RWPE2 (cell line): ENCODE data around the gene ZNRF3.

Source experiments
- ATAC-seq: fragments of 200-7000 bp; cut with Tn5 transposase; 3 replicates; pipeline ENCODE4 v1.9.1; 2021; ENCODE audit warnings: low read depth
- DNase-seq: peaks from one replicate; pipeline ENCODE4 v3.0.0-alpha.2; 2020; ENCODE audit warnings: low spot score
- H3K27ac ChIP-seq: fragments of 450-650 bp; 2 replicates; pipeline ENCODE4 v1.5.1; 2017; ENCODE audit warnings: mild to moderate bottlenecking; ENCODE audit not compliant: poor library complexity, severe bottlenecking
- H3K27me3 ChIP-seq: fragments of 250-450 bp; sonication (Bioruptor Pico); 2 replicates; pipeline ENCODE4 v1.5.1; 2021; ENCODE audit warnings: mild to moderate bottlenecking, moderate library complexity; ENCODE audit not compliant: insufficient read depth, poor library complexity, severe bottlenecking
- H3K36me3 ChIP-seq: fragments of 250-450 bp; sonication (Bioruptor Pico); 2 replicates; pipeline ENCODE4 v1.5.1; 2020; ENCODE audit warnings: low read depth, mild to moderate bottlenecking, moderate library complexity
- H3K4me1 ChIP-seq: fragments of 250-450 bp; sonication (Bioruptor Pico); 2 replicates; pipeline ENCODE4 v1.5.1; 2021; ENCODE audit warnings: mild to moderate bottlenecking, moderate library complexity; ENCODE audit not compliant: insufficient read depth, poor library complexity, severe bottlenecking
- H3K4me3 ChIP-seq: fragments of 250-450 bp; sonication (Bioruptor Pico); 2 replicates; pipeline ENCODE4 v1.5.1; 2021; ENCODE audit warnings: mild to moderate bottlenecking, moderate library complexity; ENCODE audit not compliant: severe bottlenecking
- H3K9me3 ChIP-seq: fragments of 250-450 bp; sonication (Bioruptor Pico); 2 replicates; pipeline ENCODE4 v1.5.1; 2021; ENCODE audit warnings: mild to moderate bottlenecking, moderate library complexity; ENCODE audit not compliant: severe bottlenecking
- TF ChIP-seq, protein P1 (sequence below): fragments of 450-650 bp; IDR thresholded peaks from one replicate; pipeline ENCODE4 v1.5.1; 2017; ENCODE audit warnings: mild to moderate bottlenecking, moderate library complexity; ENCODE audit not compliant: poor library complexity, severe bottlenecking

Gene ZNRF3

DNA sequence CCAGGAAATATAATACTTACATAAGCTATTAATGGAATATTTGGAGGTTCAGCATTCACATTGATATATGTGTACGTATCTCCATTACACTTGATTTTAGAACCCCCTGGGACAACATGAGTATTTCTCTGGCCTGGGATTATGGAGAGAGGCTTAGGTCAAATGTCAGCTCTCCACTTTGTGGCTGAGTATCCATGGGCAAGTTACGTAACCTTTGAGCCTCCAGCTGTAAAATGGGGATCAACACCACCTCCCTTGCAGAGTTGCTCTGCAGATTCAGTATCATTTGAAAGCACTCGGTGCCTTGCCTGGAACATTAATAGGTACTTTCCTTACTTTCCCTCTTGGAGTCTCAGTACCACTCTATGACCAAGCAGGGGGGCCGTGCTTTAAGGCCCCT, 145.1 kb downstream of the ZNRF3 start:
- H3K27me3 ChIP-seq: no peaks in the 10 kb centered on the region
- H3K4me3 ChIP-seq: no peak overlapping the region
- no peaks in the 10 kb centered on the region for H3K36me3 ChIP-seq
- ATAC-seq (no peak), DNase-seq (no peak)
- H3K4me1 ChIP-seq: peaks cover 16% of the 10 kb centered on the region
- no peaks in the 10 kb centered on the region for H3K9me3 ChIP-seq
- TF ChIP-seq, protein P1, sequence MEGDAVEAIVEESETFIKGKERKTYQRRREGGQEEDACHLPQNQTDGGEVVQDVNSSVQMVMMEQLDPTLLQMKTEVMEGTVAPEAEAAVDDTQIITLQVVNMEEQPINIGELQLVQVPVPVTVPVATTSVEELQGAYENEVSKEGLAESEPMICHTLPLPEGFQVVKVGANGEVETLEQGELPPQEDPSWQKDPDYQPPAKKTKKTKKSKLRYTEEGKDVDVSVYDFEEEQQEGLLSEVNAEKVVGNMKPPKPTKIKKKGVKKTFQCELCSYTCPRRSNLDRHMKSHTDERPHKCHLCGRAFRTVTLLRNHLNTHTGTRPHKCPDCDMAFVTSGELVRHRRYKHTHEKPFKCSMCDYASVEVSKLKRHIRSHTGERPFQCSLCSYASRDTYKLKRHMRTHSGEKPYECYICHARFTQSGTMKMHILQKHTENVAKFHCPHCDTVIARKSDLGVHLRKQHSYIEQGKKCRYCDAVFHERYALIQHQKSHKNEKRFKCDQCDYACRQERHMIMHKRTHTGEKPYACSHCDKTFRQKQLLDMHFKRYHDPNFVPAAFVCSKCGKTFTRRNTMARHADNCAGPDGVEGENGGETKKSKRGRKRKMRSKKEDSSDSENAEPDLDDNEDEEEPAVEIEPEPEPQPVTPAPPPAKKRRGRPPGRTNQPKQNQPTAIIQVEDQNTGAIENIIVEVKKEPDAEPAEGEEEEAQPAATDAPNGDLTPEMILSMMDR: no peak
- H3K27ac ChIP-seq: no peak overlapping the region

- DNase-seq (no peak), ATAC-seq (no peak)
- TF ChIP-seq, protein P1: no peak
- Histone ChIP-seq H3K27ac (no peak overlapping the region), H3K36me3 (no peaks in the 10 kb centered on the region), H3K27me3 (no peaks in the 10 kb centered on the region), H3K4me1 (peaks cover 16% of the 10 kb centered on the region), H3K4me3 (no peak overlapping the region), H3K9me3 (no peaks in the 10 kb centered on the region)
Measured at GRCh38 chr22:29029202-29030000, 146.0 kb downstream of the ZNRF3 start.

GRCh38 chr22:29030016-29030617, 146.7 kb downstream of the ZNRF3 start:
- H3K4me3 ChIP-seq: peak overlapping the region; percentile 17
- H3K4me1 ChIP-seq: peaks cover 16% of the 10 kb centered on the region
- H3K36me3 ChIP-seq: no peaks in the 10 kb centered on the region
- DNase-seq (no peak), ATAC-seq (peak; percentile 13; the same call in 1 of the 3 replicates)
- TF ChIP-seq, protein P1: no peak
- H3K27me3 ChIP-seq: no peaks in the 10 kb centered on the region
- H3K9me3 ChIP-seq: no peaks in the 10 kb centered on the region
- peak overlapping the region; percentile 58 for H3K27ac ChIP-seq

- H3K4me1 ChIP-seq: peaks cover 16% of the 10 kb centered on the region
- H3K27me3 ChIP-seq: no peaks in the 10 kb centered on the region
- H3K36me3 ChIP-seq: no peaks in the 10 kb centered on the region
- DNase-seq: no peak
- peak; percentile 76 for ATAC-seq
- H3K9me3 ChIP-seq: no peaks in the 10 kb centered on the region
- H3K27ac ChIP-seq: peak overlapping the region; percentile 58
- peak overlapping the region; percentile 17 for H3K4me3 ChIP-seq
- TF ChIP-seq, protein P1: no peak
Measured at GRCh38 chr22:29030618-29031226, 147.3 kb downstream of the ZNRF3 start.
